Measurements from ENCODE around the gene GMFB. TPM values are rescaled to one million over a fixed set of nuclear protein-coding genes. Genes with fewer than 3 reads are reported as not detected.

The GMFB gene
- total RNA-seq, 1 donor from 2014 or later, result 24.1 TPM

GRCh38 chr14:54497224-54497623 lies 8.4 kb upstream of the GMFB start:
- intact Hi-C loops (cut with DNase I), result no loop called here

DNA sequence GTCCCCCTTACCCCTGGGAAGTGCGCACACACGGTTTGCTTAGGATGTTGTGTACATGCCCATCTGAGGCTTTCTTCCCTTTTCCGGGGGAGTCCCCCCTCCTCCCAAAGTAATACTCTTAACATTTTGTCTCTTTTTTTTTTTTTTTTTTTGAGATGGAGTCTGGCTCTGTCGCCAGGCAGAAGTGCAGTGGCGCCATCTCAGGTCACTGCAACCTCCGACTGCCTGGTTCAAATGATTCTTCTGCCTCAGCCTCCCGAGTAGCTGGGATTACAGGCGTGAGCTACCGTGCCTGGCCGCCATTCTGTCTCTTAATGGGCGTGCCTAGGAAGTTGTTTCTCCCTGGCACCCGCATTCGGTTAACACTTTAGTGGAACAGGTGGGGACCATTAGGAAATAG lies 4.5 kb upstream of the GMFB start:
- H3K4me3 ChIP-seq, result no peak overlapping the region
- no peak for DNase-seq (ENCODE audit: extremely low spot score in 2 of 2)
- TF ChIP-seq, protein P1, sequence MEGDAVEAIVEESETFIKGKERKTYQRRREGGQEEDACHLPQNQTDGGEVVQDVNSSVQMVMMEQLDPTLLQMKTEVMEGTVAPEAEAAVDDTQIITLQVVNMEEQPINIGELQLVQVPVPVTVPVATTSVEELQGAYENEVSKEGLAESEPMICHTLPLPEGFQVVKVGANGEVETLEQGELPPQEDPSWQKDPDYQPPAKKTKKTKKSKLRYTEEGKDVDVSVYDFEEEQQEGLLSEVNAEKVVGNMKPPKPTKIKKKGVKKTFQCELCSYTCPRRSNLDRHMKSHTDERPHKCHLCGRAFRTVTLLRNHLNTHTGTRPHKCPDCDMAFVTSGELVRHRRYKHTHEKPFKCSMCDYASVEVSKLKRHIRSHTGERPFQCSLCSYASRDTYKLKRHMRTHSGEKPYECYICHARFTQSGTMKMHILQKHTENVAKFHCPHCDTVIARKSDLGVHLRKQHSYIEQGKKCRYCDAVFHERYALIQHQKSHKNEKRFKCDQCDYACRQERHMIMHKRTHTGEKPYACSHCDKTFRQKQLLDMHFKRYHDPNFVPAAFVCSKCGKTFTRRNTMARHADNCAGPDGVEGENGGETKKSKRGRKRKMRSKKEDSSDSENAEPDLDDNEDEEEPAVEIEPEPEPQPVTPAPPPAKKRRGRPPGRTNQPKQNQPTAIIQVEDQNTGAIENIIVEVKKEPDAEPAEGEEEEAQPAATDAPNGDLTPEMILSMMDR (IDR thresholded peaks at IDR 0.05), result no peak
- TF ChIP-seq POLR2A (IDR thresholded peaks at IDR 0.05) (no peak), POLR2AphosphoS5 (IDR thresholded peaks at IDR 0.05; ENCODE audit: insufficient read depth in 1 of 2, low read depth in 1 of 2) (no peak)
- H3K36me3 ChIP-seq, result no peaks in the 10 kb centered on the region
- peaks cover 16% of the 10 kb centered on the region for H3K4me1 ChIP-seq
- no peaks in the 10 kb centered on the region for H3K27me3 ChIP-seq
- H3K27ac ChIP-seq, result no peak overlapping the region
- intact Hi-C loops (cut with DNase I), result no loop called here
- H3K9me3 ChIP-seq, result no peaks in the 10 kb centered on the region

More at GRCh38 chr14:54497224-54497623, 8.4 kb upstream of the GMFB start:
- TF ChIP-seq POLR2A (IDR thresholded peaks at IDR 0.05), result no peak
- TF ChIP-seq POLR2AphosphoS5 (IDR thresholded peaks at IDR 0.05; ENCODE audit: insufficient read depth in 1 of 2, low read depth in 1 of 2), result no peak
- TF ChIP-seq, protein P1 (IDR thresholded peaks at IDR 0.05), result no peak
- Histone ChIP-seq H3K36me3 (no peaks in the 10 kb centered on the region), H3K27ac (no peak overlapping the region), H3K4me1 (no peaks in the 10 kb centered on the region), H3K9me3 (no peaks in the 10 kb centered on the region), H3K27me3 (no peaks in the 10 kb centered on the region), H3K4me3 (no peak overlapping the region)
- no peak for DNase-seq (ENCODE audit: extremely low spot score in 2 of 2)

DNA sequence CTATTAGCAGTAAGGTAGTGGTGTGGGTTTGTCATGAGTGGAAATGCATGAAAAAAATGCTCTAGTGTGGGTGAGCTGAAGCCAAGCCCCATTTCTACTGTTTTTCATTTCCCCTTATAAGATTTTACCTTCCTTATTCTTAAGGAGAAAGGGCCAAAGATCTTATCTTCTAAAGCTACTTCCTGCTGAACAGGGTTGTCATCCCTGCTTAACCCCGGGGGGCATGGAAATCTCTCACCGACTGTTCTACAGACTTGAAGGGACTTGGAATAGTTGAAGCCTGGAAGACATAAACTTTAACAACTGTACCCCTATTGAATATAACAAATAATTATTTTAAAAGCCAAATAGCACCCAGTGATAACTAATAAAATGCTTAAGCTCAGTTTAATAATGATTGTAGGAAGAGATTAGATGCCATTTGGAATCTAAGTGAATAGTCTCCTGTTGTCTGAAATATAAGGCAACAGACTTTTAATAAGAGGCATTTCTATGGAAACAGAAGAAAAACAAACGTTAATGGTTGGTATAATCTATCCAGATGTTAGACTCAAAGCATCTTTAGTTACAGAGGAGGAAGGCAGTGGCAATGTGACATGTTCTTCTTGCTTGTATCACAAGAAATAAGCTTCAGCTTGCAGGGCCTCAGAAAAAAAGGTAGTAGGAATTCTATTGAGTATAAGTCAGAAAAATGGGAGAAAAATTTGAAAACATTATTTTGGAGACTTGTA lies 1.8 kb upstream of the GMFB start:
- H3K4me1 ChIP-seq, result peaks cover 41% of the 10 kb centered on the region
- H3K4me3 ChIP-seq, result no peak overlapping the region
- no peaks in the 10 kb centered on the region for H3K36me3 ChIP-seq
- H3K27me3 ChIP-seq, result no peaks in the 10 kb centered on the region
- DNase-seq (ENCODE audit: extremely low spot score in 2 of 2), result no peak
- TF ChIP-seq POLR2AphosphoS5 (IDR thresholded peaks at IDR 0.05; ENCODE audit: insufficient read depth in 1 of 2, low read depth in 1 of 2), result no peak
- TF ChIP-seq, protein P1 (IDR thresholded peaks at IDR 0.05), result no peak
- TF ChIP-seq POLR2A (IDR thresholded peaks at IDR 0.05), result no peak
- no peaks in the 10 kb centered on the region for H3K9me3 ChIP-seq
- no peak overlapping the region for H3K27ac ChIP-seq
- intact Hi-C loops (cut with DNase I), result no loop called here

DNA sequence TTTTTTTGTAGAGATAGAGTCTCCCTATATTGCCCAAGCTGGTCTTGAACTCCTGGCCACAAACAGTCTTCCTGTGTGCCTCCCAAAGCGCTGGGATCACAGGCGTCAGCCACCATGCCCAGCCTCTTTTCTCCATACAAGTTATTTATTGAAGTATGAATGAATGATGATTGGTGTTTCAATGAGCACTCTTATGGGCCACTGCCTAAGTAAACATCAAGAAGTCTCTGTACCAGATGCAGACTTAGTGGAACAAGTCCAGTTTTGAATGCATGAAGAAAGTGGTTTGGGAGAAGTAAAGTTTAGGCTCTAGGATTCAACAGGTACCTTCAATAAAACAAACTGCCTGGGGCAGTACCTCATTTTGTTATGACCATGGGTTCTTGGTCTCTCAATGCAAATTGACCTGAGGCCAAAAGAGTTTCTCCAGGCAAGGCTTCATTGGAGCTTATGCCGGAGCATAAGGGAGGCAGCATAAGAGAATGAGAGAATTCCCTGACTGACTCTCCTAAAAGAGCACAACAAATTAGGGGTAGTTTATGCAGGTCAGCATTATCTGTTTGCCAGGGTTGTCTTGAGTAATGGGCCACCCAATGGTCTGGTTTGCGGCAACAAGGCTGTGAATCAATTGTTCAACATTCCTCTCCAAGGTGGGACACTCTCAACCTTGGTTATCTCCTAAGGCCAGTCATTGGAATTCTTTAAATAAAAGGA lies 1.1 kb upstream of the GMFB start:
- intact Hi-C loops (cut with DNase I), result no loop called here
- Histone ChIP-seq H3K4me1 (peaks cover 48% of the 10 kb centered on the region), H3K4me3 (peak overlapping the region; percentile 37 to 85), H3K36me3 (no peaks in the 10 kb centered on the region), H3K27ac (peak overlapping the region; percentile 91), H3K9me3 (no peaks in the 10 kb centered on the region), H3K27me3 (no peaks in the 10 kb centered on the region)
- DNase-seq (ENCODE audit: extremely low spot score in 2 of 2), result no peak
- TF ChIP-seq POLR2A (IDR thresholded peaks at IDR 0.05), result no peak
- TF ChIP-seq POLR2AphosphoS5 (IDR thresholded peaks at IDR 0.05; ENCODE audit: insufficient read depth in 1 of 2, low read depth in 1 of 2), result no peak
- TF ChIP-seq, protein P1 (IDR thresholded peaks at IDR 0.05), result no peak

DNA sequence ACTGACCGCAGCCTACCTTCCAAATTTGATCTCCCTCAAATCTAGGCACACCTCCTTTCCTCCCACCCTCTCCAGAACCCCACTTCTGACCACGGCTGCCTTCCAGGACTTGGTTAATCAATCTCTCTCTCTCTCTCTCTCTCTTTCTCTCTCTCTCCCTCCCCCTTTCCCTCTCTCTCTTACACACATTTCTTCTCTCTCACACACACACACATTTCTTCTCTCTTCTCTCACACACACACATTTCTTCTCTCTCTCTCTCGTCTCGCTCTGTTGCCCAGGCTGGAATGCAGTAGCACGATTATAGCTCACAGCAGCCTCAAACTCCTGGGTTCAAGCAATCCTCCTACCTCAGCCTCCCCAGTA lies 521 bp upstream of the GMFB start:
- H3K4me1 ChIP-seq, result peaks cover 54% of the 10 kb centered on the region
- no peaks in the 10 kb centered on the region for H3K36me3 ChIP-seq

More for the DNA sequence above, 521 bp upstream of the GMFB start:
- Histone ChIP-seq H3K27me3 (no peaks in the 10 kb centered on the region), H3K4me3 (peak overlapping the region; percentile 37 to 85), H3K9me3 (no peaks in the 10 kb centered on the region), H3K27ac (peak overlapping the region; percentile 91)
- DNase-seq (ENCODE audit: extremely low spot score in 2 of 2), result no peak
- intact Hi-C loops (cut with DNase I), result no loop called here
- TF ChIP-seq POLR2AphosphoS5 (IDR thresholded peaks at IDR 0.05; ENCODE audit: insufficient read depth in 1 of 2, low read depth in 1 of 2), result no peak
- TF ChIP-seq, protein P1 (IDR thresholded peaks at IDR 0.05), result peak in 1 of 3 experiments; percentile 1

Data from vagina (tissue), 2 donors.